Measurements from ENCODE around the gene POR. TPM values are rescaled to one million over a fixed set of nuclear protein-coding genes. Genes with fewer than 3 reads are reported as not detected.

Gene POR
- total RNA-seq, 2 donors from 2014 or later, result 31.6 to 42.7 TPM

DNA sequence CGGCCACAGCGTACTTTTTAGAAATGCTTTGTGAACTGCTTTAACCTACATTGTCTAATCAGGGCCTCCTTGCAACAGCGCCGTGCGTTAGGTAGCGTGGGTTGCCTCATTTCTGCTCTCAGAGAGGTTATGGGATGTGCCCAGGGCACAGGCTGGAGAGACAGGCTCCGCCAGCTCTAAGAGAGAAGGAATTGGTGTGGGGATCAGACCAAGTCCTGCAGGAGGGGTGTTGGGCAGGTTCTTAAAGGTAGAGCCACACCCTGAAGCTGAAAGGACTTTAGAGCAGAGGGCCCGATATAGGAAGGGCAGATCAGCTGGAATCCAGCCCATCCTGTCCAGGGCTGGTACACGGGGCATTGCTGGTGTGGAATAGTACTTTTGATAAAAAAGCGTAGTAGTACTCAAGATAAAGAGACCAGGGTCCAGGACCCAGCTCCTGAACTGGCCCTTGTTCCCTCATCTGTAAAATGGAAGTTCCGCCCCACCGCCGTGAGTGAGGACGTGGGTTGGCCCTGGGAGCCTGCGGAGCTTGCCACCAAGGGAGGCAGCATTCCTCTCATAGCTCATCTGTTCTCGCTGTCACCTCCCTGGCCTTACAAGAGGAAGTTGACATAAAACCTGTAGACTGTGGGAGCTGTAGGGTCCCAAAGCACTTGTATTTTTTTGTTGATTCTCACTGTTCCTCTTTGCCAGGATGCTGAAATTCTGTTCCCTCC, 42.2 kb downstream of the POR start:
- no peaks in the 10 kb centered on the region for H3K27me3 Mint-ChIP-seq (ENCODE audit: low read depth)
- no peak overlapping the region for H3K4me3 Mint-ChIP-seq
- H3K36me3 Mint-ChIP-seq (ENCODE audit: insufficient read depth in 2 of 2), result peaks cover 0 to 1% of the 10 kb centered on the region in 2 donors
- DNase-seq (no peak), ATAC-seq (replicated peaks in 1 of 2) (no peak)
- H3K9me3 Mint-ChIP-seq, result no peaks in the 10 kb centered on the region
- no peaks in the 10 kb centered on the region for H3K4me1 Mint-ChIP-seq (ENCODE audit: low read depth)
- no peak overlapping the region for H3K27ac Mint-ChIP-seq

- Mint-ChIP-seq H3K36me3 (ENCODE audit: insufficient read depth in 2 of 2) (peaks cover 0 to 1% of the 10 kb centered on the region in 2 donors), H3K27me3 (ENCODE audit: low read depth) (no peaks in the 10 kb centered on the region), H3K4me3 (no peak overlapping the region), H3K9me3 (no peaks in the 10 kb centered on the region), H3K27ac (no peak overlapping the region), H3K4me1 (ENCODE audit: low read depth) (no peaks in the 10 kb centered on the region)
- DNase-seq, result no peak
- ATAC-seq (replicated peaks in 1 of 2), result no peak
Measured at GRCh38 chr7:75958802-75959543, 44.0 kb downstream of the POR start.

GRCh38 chr7:75960372-75960771, 45.4 kb downstream of the POR start:
- no peak for ATAC-seq (replicated peaks in 1 of 2)

DNA sequence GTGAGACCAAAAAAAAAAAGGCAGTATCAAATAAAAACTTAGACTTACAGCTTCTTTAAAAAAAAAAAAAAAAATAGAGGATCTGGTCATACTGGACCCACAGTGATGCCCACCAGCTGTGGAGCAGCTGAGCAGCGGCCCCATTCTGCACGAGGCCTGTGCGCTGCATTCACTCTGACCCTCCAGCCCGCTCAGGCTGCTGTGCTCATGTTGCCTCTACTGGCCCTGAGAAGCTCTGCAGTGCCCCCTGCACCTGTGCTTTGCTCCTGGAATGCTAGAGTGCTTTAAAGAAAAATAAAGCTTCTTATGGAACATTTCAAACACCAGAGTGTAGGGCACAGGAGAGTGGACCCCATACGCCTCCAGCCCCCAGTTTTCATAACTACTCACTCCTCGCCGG, 46.3 kb downstream of the POR start:
- Mint-ChIP-seq H3K4me3 (no peak overlapping the region), H3K36me3 (ENCODE audit: insufficient read depth in 2 of 2) (peaks cover 0 to 2% of the 10 kb centered on the region in 2 donors), H3K27ac (no peak overlapping the region), H3K9me3 (no peaks in the 10 kb centered on the region), H3K4me1 (ENCODE audit: low read depth) (no peaks in the 10 kb centered on the region), H3K27me3 (ENCODE audit: low read depth) (no peaks in the 10 kb centered on the region)
- DNase-seq, result no peak
- ATAC-seq (replicated peaks in 1 of 2), result no peak

More at GRCh38 chr7:75960372-75960771, 45.4 kb downstream of the POR start:
- H3K27me3 Mint-ChIP-seq (ENCODE audit: low read depth), result no peaks in the 10 kb centered on the region
- no peak overlapping the region for H3K27ac Mint-ChIP-seq
- no peak for DNase-seq
- H3K4me3 Mint-ChIP-seq, result no peak overlapping the region
- no peaks in the 10 kb centered on the region for H3K4me1 Mint-ChIP-seq (ENCODE audit: low read depth)
- no peaks in the 10 kb centered on the region for H3K9me3 Mint-ChIP-seq
- peaks cover 0 to 1% of the 10 kb centered on the region in 2 donors for H3K36me3 Mint-ChIP-seq (ENCODE audit: insufficient read depth in 2 of 2)

GRCh38 chr7:75962607-75963380, 47.8 kb downstream of the POR start:
- Mint-ChIP-seq H3K36me3 (ENCODE audit: insufficient read depth in 2 of 2) (peaks cover 0 to 2% of the 10 kb centered on the region in 2 donors), H3K27me3 (ENCODE audit: low read depth) (no peaks in the 10 kb centered on the region), H3K4me3 (no peak overlapping the region), H3K4me1 (ENCODE audit: low read depth) (no peaks in the 10 kb centered on the region), H3K27ac (no peak overlapping the region), H3K9me3 (no peaks in the 10 kb centered on the region)
- DNase-seq (no peak), ATAC-seq (replicated peaks in 1 of 2) (no peak)

- ATAC-seq (replicated peaks in 1 of 2) (no peak), DNase-seq (no peak)
- Mint-ChIP-seq H3K9me3 (no peaks in the 10 kb centered on the region), H3K36me3 (ENCODE audit: insufficient read depth in 2 of 2) (peaks cover 0 to 2% of the 10 kb centered on the region in 2 donors), H3K27ac (no peak overlapping the region), H3K4me3 (no peak overlapping the region), H3K4me1 (ENCODE audit: low read depth) (no peaks in the 10 kb centered on the region), H3K27me3 (ENCODE audit: low read depth) (no peaks in the 10 kb centered on the region)
Measured at GRCh38 chr7:75963381-75963995, 48.5 kb downstream of the POR start.

GRCh38 chr7:75965617-75966016, 50.7 kb downstream of the POR start:
- H3K9me3 Mint-ChIP-seq, result no peaks in the 10 kb centered on the region
- no peaks in the 10 kb centered on the region for H3K4me1 Mint-ChIP-seq (ENCODE audit: low read depth)
- ATAC-seq (replicated peaks in 1 of 2) (no peak), DNase-seq (no peak)
- H3K36me3 Mint-ChIP-seq (ENCODE audit: insufficient read depth in 2 of 2), result peaks cover 0 to 2% of the 10 kb centered on the region in 2 donors
- no peak overlapping the region for H3K27ac Mint-ChIP-seq
- H3K27me3 Mint-ChIP-seq (ENCODE audit: low read depth), result no peaks in the 10 kb centered on the region
- no peak overlapping the region for H3K4me3 Mint-ChIP-seq

GRCh38 chr7:75966190-75966961, 51.4 kb downstream of the POR start:
- Mint-ChIP-seq H3K27me3 (ENCODE audit: low read depth) (no peaks in the 10 kb centered on the region), H3K4me1 (ENCODE audit: low read depth) (no peaks in the 10 kb centered on the region), H3K36me3 (ENCODE audit: insufficient read depth in 2 of 2) (peaks cover 0 to 2% of the 10 kb centered on the region in 2 donors), H3K27ac (no peak overlapping the region), H3K9me3 (no peaks in the 10 kb centered on the region), H3K4me3 (no peak overlapping the region)
- ATAC-seq (replicated peaks in 1 of 2) (no peak), DNase-seq (no peak)

DNA sequence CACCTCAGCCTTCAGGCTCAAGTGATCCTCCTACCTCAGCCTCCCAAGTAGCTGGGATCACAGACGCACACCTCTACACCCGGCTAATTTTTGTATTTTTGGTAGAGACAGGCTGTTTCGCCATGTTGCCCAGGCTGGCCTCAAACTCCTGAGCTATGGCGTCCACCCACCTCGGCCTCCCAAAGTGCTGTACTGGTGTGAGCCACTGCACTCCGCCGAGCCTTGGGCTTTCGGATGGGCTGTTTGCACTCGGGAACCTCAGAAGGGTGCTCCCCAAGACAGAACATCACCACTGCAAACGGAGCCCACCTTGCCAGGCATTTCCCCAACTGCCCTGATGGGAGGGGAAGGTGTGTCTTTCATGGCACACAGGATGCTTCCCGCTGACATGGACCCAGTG, 52.1 kb downstream of the POR start:
- no peak for ATAC-seq (replicated peaks in 1 of 2)
- peaks cover 2% of the 10 kb centered on the region for H3K4me1 Mint-ChIP-seq (ENCODE audit: low read depth)
- H3K9me3 Mint-ChIP-seq, result no peaks in the 10 kb centered on the region
- no peaks in the 10 kb centered on the region for H3K27me3 Mint-ChIP-seq (ENCODE audit: low read depth)
- H3K36me3 Mint-ChIP-seq (ENCODE audit: insufficient read depth in 2 of 2), result peaks cover 0 to 2% of the 10 kb centered on the region in 2 donors
- no peak overlapping the region for H3K27ac Mint-ChIP-seq
- no peak for DNase-seq
- H3K4me3 Mint-ChIP-seq, result no peak overlapping the region

- Mint-ChIP-seq H3K27ac (no peak overlapping the region), H3K4me1 (ENCODE audit: low read depth) (peaks cover 5% of the 10 kb centered on the region), H3K9me3 (no peaks in the 10 kb centered on the region), H3K36me3 (ENCODE audit: insufficient read depth in 2 of 2) (peaks cover 0 to 2% of the 10 kb centered on the region in 2 donors), H3K27me3 (ENCODE audit: low read depth) (no peaks in the 10 kb centered on the region), H3K4me3 (no peak overlapping the region)
- ATAC-seq (replicated peaks in 1 of 2) (no peak), DNase-seq (no peak)
Measured at GRCh38 chr7:75967487-75967997, 52.6 kb downstream of the POR start.

- ATAC-seq (replicated peaks in 1 of 2), result no peak
- Mint-ChIP-seq H3K9me3 (no peaks in the 10 kb centered on the region), H3K4me3 (no peak overlapping the region), H3K4me1 (ENCODE audit: low read depth) (peaks cover 5% of the 10 kb centered on the region), H3K36me3 (ENCODE audit: insufficient read depth in 2 of 2) (peaks cover 0 to 2% of the 10 kb centered on the region in 2 donors), H3K27me3 (ENCODE audit: low read depth) (no peaks in the 10 kb centered on the region), H3K27ac (no peak overlapping the region)
- no peak for DNase-seq
Measured at GRCh38 chr7:75968012-75968411, 53.1 kb downstream of the POR start.

DNA sequence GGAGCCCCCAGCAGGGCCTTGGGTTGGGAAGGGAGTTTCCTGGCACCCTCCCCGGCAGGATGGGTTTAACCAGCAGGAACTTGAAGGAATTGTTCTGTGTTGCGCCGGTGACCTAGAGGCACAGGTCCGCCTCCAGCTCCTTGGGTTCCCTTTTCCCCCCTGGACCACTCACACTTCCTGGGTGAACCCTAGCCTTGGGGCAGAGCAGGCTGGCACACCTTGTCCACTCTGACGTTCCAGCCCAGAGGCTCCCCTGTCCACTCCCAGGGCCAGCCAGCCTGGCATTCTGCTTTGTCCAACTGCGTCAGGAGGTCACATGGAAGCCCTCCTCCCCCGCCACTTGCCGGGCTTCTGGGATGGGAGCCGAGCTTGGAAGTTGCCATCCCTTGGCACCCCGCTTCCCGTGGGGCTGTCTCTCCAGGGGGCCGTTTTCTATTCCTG, 53.6 kb downstream of the POR start:
- DNase-seq (no peak), ATAC-seq (replicated peaks in 1 of 2) (no peak)
- no peaks in the 10 kb centered on the region for H3K9me3 Mint-ChIP-seq
- no peak overlapping the region for H3K27ac Mint-ChIP-seq
- H3K27me3 Mint-ChIP-seq (ENCODE audit: low read depth), result no peaks in the 10 kb centered on the region
- peaks cover 0 to 2% of the 10 kb centered on the region in 2 donors for H3K36me3 Mint-ChIP-seq (ENCODE audit: insufficient read depth in 2 of 2)
- H3K4me1 Mint-ChIP-seq (ENCODE audit: low read depth), result peaks cover 5% of the 10 kb centered on the region
- no peak overlapping the region for H3K4me3 Mint-ChIP-seq
